ENCODE data around the gene SLC35E1.

- TF ChIP-seq CTCF (IDR thresholded peaks at IDR 0.05; ENCODE audit: insufficient read depth, low read length, poor library complexity, severe bottlenecking), result no peak
- TF ChIP-seq EZH2phosphoT487 (conservative IDR thresholded peaks at IDR 0.05; ENCODE audit: low read length), result no peak
Observed at GRCh38 chr19:16588824-16589577, 16.8 kb upstream of the SLC35E1 start.

Measured in SU-DHL-6 (cell line).